HepG2 (cell line): ENCODE measurements around the gene PKIG.

Experiments
- EP300 ChIP-seq, 3 experiments: sonication (generic) in 1 of 3; formaldehyde crosslinking in 1 of 3; IDR thresholded peaks; 2 replicates each; pipeline versions ENCODE4 v1.5.1 to v1.6.1; 2011 to 2020; ENCODE audit warnings: low read depth in 2 of 3, low read length in 2 of 3, borderline replicate concordance in 1 of 3, improper control_type of control experiment in 1 of 3, mild to moderate bottlenecking in 1 of 3, missing genetic modification reagents in 1 of 3, moderate library complexity in 1 of 3
- HIVEP1 ChIP-seq: sonication (generic); formaldehyde crosslinking; IDR thresholded peaks from 2 replicates; pipeline ENCODE4 v1.4.0; 2020; ENCODE audit warnings: mild to moderate bottlenecking, missing genetic modification reagents
- NFE2L2 ChIP-seq: fragments of 150-350 bp; IDR thresholded peaks from 2 replicates; pipeline ENCODE4 v1.6.1; 2014; ENCODE audit warnings: low read length
- POLR2A ChIP-seq, 2 experiments: IDR thresholded peaks; 2 replicates each; pipeline ENCODE4 v1.6.1; 2011; ENCODE audit warnings: low read depth in 2 of 2, low read length in 2 of 2, mild to moderate bottlenecking in 1 of 2, moderate library complexity in 1 of 2; ENCODE audit not compliant: insufficient read depth in 1 of 2
- ZZZ3 ChIP-seq: sonication (generic); formaldehyde crosslinking; IDR thresholded peaks from 2 replicates; pipeline ENCODE4 v1.4.0; 2020; ENCODE audit warnings: missing genetic modification reagents, mild to moderate bottlenecking, borderline replicate concordance
- TF ChIP-seq, protein P1 (sequence below): sonication (generic); formaldehyde crosslinking; IDR thresholded peaks from 2 replicates; pipeline ENCODE4 v1.5.0; 2020; ENCODE audit warnings: mild to moderate bottlenecking, missing genetic modification reagents, moderate library complexity
- TF ChIP-seq, protein P2 (sequence below): sonication (generic); formaldehyde crosslinking; IDR thresholded peaks from 2 replicates; pipeline ENCODE4 v1.8.0; 2022; ENCODE audit warnings: missing genetic modification reagents, mild to moderate bottlenecking, moderate library complexity, borderline replicate concordance
- TF ChIP-seq, protein P3 (sequence below), 2 experiments: sonication (generic) in 1 of 2; formaldehyde crosslinking in 1 of 2; IDR thresholded peaks; 2 replicates each; pipeline versions ENCODE4 v1.4.0 to v1.6.1; 2016 to 2020; ENCODE audit warnings: borderline replicate concordance in 1 of 2, low read depth in 1 of 2, mild to moderate bottlenecking in 1 of 2, missing genetic modification reagents in 1 of 2

DNA sequence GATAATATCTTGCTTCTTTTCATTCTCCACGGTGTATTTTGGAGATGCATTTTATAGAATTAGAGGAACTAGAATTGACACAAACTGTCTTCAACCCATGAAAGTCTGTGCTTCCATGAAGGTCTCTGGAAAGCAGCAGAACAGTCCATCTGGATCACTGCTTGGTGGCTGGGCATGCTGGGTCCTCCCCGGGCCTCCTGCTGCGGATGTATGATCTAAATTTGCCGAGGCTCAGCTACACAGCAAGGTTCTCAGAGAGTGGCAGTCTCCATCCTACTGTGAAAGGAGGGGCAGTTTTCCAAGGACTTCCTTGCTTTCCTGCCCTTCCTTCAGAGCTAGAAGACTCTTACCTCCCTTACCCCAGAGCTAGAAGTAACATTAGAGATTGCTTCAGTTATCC is 15.1 kb downstream of the PKIG start:
- TF ChIP-seq, protein P1, sequence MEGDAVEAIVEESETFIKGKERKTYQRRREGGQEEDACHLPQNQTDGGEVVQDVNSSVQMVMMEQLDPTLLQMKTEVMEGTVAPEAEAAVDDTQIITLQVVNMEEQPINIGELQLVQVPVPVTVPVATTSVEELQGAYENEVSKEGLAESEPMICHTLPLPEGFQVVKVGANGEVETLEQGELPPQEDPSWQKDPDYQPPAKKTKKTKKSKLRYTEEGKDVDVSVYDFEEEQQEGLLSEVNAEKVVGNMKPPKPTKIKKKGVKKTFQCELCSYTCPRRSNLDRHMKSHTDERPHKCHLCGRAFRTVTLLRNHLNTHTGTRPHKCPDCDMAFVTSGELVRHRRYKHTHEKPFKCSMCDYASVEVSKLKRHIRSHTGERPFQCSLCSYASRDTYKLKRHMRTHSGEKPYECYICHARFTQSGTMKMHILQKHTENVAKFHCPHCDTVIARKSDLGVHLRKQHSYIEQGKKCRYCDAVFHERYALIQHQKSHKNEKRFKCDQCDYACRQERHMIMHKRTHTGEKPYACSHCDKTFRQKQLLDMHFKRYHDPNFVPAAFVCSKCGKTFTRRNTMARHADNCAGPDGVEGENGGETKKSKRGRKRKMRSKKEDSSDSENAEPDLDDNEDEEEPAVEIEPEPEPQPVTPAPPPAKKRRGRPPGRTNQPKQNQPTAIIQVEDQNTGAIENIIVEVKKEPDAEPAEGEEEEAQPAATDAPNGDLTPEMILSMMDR (CRISPR knock-in tag): no peak
- no peak for TF ChIP-seq HIVEP1 (CRISPR knock-in tag)
- TF ChIP-seq, protein P2, sequence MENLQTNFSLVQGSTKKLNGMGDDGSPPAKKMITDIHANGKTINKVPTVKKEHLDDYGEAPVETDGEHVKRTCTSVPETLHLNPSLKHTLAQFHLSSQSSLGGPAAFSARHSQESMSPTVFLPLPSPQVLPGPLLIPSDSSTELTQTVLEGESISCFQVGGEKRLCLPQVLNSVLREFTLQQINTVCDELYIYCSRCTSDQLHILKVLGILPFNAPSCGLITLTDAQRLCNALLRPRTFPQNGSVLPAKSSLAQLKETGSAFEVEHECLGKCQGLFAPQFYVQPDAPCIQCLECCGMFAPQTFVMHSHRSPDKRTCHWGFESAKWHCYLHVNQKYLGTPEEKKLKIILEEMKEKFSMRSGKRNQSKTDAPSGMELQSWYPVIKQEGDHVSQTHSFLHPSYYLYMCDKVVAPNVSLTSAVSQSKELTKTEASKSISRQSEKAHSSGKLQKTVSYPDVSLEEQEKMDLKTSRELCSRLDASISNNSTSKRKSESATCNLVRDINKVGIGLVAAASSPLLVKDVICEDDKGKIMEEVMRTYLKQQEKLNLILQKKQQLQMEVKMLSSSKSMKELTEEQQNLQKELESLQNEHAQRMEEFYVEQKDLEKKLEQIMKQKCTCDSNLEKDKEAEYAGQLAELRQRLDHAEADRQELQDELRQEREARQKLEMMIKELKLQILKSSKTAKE (CRISPR knock-in tag): no peak
- no peak for TF ChIP-seq NFE2L2
- no peak for TF ChIP-seq POLR2A (IDR thresholded peaks at IDR 0.05; ENCODE audit: insufficient read depth in 1 of 2, low read depth in 2 of 2, low read length in 2 of 2)
- TF ChIP-seq, protein P3, sequence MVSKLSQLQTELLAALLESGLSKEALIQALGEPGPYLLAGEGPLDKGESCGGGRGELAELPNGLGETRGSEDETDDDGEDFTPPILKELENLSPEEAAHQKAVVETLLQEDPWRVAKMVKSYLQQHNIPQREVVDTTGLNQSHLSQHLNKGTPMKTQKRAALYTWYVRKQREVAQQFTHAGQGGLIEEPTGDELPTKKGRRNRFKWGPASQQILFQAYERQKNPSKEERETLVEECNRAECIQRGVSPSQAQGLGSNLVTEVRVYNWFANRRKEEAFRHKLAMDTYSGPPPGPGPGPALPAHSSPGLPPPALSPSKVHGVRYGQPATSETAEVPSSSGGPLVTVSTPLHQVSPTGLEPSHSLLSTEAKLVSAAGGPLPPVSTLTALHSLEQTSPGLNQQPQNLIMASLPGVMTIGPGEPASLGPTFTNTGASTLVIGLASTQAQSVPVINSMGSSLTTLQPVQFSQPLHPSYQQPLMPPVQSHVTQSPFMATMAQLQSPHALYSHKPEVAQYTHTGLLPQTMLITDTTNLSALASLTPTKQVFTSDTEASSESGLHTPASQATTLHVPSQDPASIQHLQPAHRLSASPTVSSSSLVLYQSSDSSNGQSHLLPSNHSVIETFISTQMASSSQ (IDR thresholded peaks at IDR 0.05; ENCODE audit: low read depth): no peak
- TF ChIP-seq, protein P3 (CRISPR knock-in tag; IDR thresholded peaks at IDR 0.05; ENCODE audit: borderline replicate concordance): no peak
- no peak for TF ChIP-seq ZZZ3 (CRISPR knock-in tag)
- no peak for TF ChIP-seq EP300 (IDR thresholded peaks at IDR 0.05; ENCODE audit: low read depth in 2 of 2, low read length in 2 of 2)
- no peak for TF ChIP-seq EP300 (CRISPR knock-in tag; IDR thresholded peaks at IDR 0.05; ENCODE audit: borderline replicate concordance)
